HEK293T (cell line): ENCODE measurements around the gene TCF7L2.

Experiments used
- FOXA1 ChIP-seq: fragments of 450-650 bp; IDR thresholded peaks from 2 replicates; pipeline ENCODE4 v1.6.1; 2016; ENCODE audit warnings: mild to moderate bottlenecking
- FOXK2 ChIP-seq: fragments of 450-650 bp; IDR thresholded peaks from 2 replicates; pipeline ENCODE4 v1.6.1; 2016; ENCODE audit warnings: mild to moderate bottlenecking
- NFRKB ChIP-seq: fragments of 450-650 bp; IDR thresholded peaks from 2 replicates; pipeline ENCODE4 v1.6.1; 2016; ENCODE audit warnings: mild to moderate bottlenecking, moderate library complexity
- TARDBP ChIP-seq: fragments of 450-650 bp; IDR thresholded peaks from 2 replicates; pipeline ENCODE4 v1.6.1; 2016
- ZNF384 ChIP-seq: fragments of 450-650 bp; IDR thresholded peaks from 2 replicates; pipeline ENCODE4 v1.6.1; 2016

- no peak for TF ChIP-seq NFRKB
- TF ChIP-seq FOXA1 = no peak
- TF ChIP-seq TARDBP = no peak
- no peak for TF ChIP-seq ZNF384
- no peak for TF ChIP-seq FOXK2
Measured at GRCh38 chr10:113007821-113008220, 57.8 kb downstream of the TCF7L2 start.
